Activated CD4-positive, alpha-beta T cell treated with anti-CD3 and anti-CD28 coated beads, Interleukin-2, amount 50 U/mL, for 1 hour (primary cell): ENCODE results near the gene PNMA8B.
A peak's percentile ranks its signal among the peaks of the same experiment; 100 is the strongest.
"Not testable (repeated sequence)": the region's sequence is repeated elsewhere in the genome, so short reads cannot be mapped to it uniquely, and the experiment has no call there.

ENCODE experiments used
- DNase-seq: peaks from one replicate; pipeline ENCODE4 v3.0.0-alpha.2; 2020

The PNMA8B gene, protein sequence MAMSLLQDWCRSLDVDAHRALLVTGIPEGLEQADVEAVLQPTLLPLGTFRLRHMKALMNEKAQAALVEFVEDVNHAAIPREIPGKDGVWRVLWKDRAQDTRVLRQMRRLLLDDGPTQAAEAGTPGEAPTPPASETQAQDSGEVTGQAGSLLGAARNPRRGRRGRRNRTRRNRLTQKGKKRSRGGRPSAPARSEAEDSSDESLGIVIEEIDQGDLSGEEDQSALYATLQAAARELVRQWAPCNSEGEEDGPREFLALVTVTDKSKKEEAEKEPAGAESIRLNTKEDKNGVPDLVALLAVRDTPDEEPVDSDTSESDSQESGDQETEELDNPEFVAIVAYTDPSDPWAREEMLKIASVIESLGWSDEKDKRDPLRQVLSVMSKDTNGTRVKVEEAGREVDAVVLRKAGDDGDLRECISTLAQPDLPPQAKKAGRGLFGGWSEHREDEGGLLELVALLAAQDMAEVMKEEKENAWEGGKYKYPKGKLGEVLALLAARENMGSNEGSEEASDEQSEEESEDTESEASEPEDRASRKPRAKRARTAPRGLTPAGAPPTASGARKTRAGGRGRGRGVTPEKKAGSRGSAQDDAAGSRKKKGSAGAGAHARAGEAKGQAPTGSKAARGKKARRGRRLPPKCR

DNA sequence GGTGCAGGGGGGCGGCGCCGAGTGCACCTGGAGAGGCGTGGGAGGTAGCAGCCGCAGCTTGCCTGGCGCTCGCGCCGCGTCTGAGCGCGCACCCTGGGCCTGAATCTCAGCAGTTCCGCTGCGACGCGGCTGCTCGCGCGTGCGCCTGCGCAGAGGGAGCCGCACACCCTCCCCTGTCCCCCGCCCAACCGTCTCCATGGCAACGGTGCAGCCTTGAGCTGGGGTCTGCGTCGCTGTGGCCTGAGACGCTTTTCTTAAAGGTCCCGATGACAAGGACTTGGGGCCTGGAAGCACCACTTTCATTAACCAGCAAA lies at the start of gene PNMA8B:
Gene PNMA8B (minus strand): TSS at position 82 of the 314 bp plus-strand sequence. CDS start 402 bp downstream, outside the sequence.
- peak; percentile 47 for DNase-seq

- no peak for DNase-seq
These were observed 49.0 kb upstream of the PNMA8B start for GRCh38 chr19:46544651-46545050.

DNA sequence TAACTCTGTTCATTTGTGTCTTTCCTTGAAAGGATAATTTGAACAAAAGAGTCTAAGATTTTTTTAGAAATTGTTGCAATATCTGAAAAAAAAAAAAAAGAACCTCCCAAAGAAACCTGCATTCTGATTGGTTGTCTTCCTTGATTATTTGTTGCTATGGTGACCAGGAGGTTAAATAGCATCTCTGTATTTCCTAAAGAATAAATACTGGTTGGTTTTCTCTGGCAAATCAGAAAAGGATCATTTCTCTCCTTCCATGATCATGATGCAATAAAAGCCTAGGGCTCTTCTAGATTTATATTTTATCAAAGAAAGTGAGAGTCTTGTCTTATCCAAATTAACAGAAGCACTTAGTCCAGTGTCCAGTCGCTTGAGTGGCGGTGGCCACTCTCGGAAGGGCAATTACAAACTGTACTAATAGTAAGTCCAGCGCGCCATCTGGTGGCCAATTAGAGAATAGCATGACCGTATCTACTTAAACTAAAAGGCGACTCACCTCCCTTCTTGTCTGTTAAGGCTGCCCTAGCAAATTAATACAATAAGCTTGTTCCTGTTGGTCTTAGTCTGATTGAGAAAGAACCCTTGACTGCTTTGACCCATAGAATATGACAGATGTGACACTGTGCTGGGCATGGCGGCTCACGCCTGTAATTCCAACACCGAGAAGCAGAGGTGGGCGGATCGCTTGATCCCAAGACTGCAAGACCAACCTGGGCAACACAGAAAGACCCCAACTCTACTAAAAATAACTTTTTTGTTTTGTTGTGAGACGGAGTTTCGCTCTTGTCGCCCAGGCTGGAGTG lies 47.0 kb upstream of the PNMA8B start:
- DNase-seq, result peak; percentile 78

GRCh38 chr19:46537136-46538097 lies 41.8 kb upstream of the PNMA8B start:
- DNase-seq, result peak; percentile 65

DNA sequence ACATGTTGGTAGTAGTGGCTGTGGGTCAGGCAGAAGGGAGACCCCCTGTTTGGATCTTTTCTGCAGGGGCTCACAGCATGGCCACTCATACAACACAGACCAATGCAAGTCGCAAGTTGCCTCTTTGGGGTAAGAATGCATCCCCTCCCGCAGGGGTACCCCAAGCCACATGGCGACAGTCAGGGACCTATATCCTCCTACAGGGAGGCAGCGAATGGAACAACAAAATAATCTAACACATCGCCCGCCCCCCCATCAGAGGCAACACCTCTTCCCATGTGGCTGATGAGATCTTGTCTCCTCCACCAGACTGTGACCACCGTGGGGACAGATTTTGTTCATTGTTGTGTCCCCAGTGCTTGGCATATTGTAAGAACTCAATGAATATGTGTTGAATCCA lies 40.7 kb upstream of the PNMA8B start:
- DNase-seq, result no peak

- no peak for DNase-seq
These were observed 38.0 kb upstream of the PNMA8B start for GRCh38 chr19:46533621-46534081.

DNA sequence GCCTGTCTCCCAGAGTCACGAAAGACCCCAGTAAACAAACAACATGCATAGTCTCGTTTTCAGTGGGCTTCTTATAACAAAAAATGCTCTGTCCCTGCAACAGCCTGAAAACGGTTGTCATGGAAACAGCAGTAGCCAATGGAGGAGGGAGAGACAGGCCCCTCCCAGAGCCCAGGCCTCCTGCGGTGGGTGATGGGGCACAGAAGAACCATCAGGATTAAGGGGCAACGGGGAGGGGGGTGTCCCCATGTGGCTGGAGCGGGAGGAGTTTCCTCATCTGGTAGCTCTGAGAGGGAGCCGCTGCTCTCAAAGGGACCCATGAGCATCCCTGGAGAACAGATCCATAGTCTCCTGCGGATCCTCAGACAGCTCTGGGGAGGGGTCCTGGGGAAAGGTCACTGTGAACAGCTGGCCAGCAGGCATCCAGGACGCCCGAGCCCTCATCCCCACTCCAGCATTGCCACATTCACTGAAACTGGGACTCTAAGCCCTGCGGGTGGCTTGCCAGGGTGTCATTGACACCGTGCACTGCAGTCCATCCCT lies 37.5 kb upstream of the PNMA8B start:
- DNase-seq, result no peak

DNA sequence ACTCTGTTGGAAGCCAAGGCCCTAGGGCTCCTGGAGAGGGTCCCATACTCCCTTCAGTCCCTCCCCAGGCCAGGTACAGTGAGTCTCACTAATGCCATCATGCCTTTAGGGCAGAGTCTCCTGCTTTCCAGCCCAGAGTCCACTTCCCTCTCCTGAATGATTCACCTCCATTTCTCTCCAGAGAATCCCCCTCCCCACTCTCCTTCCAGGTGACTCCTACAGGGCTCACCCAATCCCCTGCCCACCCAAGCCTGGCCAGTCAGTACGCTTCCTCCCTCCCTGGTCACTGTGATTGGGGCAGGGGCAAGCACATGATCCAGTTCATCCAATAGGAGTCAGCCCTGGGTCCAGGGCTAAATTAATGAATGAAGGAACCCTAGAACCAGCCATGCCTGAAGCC lies 35.0 kb upstream of the PNMA8B start:
- DNase-seq, result no peak

DNA sequence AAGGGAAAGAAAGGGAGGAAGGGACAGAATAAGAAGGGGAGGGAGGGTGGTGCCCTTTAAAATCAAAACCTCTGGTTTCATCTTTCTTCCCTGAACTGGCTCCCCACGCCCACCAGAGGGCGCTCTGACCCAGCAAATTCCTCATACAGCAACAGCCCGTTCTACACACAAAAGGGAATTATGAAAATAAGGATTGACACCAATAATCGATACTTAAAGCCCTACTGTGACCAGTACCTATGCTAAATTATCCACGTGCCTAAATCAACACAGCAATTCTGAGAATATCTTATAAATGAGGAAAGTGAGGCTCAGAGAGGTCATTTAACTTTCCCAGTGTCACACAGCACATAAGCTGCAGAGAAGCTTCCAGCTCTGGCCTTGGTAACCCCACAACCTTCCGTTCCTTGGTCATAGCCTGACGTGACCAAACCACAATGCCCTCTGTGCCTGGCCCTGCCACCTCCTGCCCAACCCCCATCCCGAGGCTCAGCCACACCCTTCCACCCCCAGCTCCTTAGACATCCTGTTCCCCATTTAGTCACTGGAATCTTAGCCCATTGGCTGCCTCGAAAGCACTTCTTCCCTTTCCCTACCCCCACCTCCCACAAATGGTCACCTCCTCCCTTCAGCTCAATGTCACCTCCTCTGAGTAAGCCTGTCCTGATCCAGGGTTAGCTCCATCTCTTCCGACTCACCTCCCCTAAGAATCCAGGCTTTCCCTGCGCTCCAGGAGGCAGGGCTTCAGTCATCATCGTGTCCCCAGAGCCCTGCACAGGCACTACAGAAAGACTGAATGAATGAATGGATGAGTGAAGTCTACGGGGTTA lies 34.2 kb upstream of the PNMA8B start:
- peak; percentile 80 for DNase-seq

GRCh38 chr19:46528601-46529590 lies 33.2 kb upstream of the PNMA8B start:
- no peak for DNase-seq

- not testable (repeated sequence) for DNase-seq
These were observed 31.1 kb upstream of the PNMA8B start for GRCh38 chr19:46526801-46527200.

GRCh38 chr19:46524308-46524707 lies 28.6 kb upstream of the PNMA8B start:
- DNase-seq, result no peak

- not testable (repeated sequence) for DNase-seq
These were observed 27.3 kb upstream of the PNMA8B start for GRCh38 chr19:46522988-46523387.

DNA sequence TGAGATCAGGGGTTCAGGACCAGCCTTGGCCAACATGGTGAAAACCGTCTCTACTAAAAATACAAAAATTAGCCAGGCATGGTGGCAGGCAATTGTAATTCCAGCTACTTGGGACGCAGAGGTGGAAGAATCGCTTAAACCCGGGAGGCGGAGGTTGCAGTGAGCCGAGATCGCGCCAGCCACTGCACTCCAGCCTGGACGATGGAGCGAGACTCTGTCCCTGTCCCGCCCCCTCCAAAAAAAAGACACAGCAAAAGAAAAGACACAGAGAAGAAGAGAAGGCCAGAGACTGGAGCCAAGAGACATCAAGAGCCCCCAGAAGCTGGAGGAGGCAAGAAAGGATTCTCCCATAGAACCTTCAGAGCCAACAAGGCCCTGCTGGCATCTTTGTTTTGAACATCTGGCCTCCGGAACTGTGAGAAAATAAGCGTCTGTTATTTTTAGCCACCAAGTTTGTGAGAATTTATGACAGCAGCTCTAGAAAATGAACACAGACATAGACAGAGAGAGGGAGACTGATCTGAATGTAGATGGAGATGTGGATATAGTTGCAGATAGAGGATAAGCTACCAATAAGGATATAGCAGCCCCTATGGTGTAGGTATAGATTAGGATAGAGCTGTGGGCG lies 25.7 kb upstream of the PNMA8B start:
- no peak for DNase-seq

DNA sequence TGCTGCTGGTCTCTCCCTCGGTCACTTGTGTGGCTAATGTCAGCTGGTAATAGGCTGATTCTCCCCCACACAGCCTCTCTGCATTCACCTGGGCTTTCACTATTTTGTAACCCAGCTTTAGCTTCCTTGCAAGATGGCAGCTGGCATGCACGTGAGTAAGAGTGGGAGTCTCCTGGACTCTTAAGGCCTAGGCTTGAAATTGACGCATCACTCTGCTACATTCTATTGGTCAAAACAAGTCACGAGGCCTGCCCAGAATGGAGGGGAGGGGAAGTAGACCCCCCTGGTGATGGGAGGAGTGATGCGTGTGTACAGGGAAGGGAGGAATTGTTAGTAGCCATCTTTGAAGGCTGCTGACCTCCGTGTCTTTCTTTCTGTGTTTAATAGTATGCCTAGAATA lies 24.9 kb upstream of the PNMA8B start:
- DNase-seq, result no peak

GRCh38 chr19:46517471-46517870 lies 21.8 kb upstream of the PNMA8B start:
- DNase-seq, result no peak

DNA sequence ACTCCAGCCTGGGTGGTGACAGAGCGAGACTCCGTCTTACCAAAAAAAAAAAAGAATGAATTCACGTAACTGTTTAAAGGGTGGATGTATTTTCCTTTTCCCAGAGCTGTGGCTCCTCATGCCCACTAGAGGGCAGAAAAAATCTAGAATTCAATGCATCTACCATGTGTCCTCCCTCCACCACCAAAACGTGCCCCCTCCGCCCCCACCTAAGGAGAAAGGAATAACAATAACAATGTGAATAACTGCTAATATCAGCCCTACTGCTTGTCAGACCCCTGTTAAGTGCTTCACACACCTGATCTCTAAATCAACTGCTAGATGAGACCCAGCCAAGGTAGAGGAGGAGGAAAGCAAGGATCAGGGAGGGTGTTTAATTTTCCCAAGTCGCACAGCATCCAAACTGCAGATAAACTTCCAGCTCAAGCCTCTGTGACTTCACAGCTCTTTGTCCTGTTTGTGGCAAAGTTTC lies 20.2 kb upstream of the PNMA8B start:
- DNase-seq, result no peak

GRCh38 chr19:46515290-46515609 lies 19.6 kb upstream of the PNMA8B start:
- no peak for DNase-seq

- no peak for DNase-seq
These were observed 19.1 kb upstream of the PNMA8B start for GRCh38 chr19:46514589-46515289.
